Adrenal gland (tissue), 5 donors: Measurements from ENCODE around the gene MGRN1.

ENCODE experiments used
- CTCF ChIP-seq, 6 experiments: fragments of 450-650 bp in 4 of 6; fragments of 200-600 bp in 2 of 6; sonication (generic) in 1 of 6; IDR thresholded peaks; 1 replicate in 5 of 6; 2 replicates in 1 of 6; pipeline versions ENCODE4 v1.5.1 to v1.8.0; 2016 to 2021; ENCODE audit warnings: antibody characterized with exemption in 6 of 6, mild to moderate bottlenecking in 2 of 6, moderate library complexity in 1 of 6
- POLR2A ChIP-seq, 2 donors: fragments of 450-650 bp; IDR thresholded peaks; one replicate each; pipeline ENCODE4 v1.6.1; 2017; ENCODE audit warnings: antibody characterized with exemption in 2 of 2, mild to moderate bottlenecking in 2 of 2, moderate library complexity in 1 of 2
- donor health status: DM: no; HTN: no; CAD: no.

GRCh38 chr16:4607841-4608703 is 16.6 kb upstream of the MGRN1 start:
- TF ChIP-seq POLR2A (IDR thresholded peaks at IDR 0.05) = no peak
- no peak for TF ChIP-seq CTCF (IDR thresholded peaks at IDR 0.05)
